ENCODE measurements around the gene TRIM38. TPM values are rescaled to one million over a fixed set of nuclear protein-coding genes. Genes with fewer than 3 reads are reported as not detected.
A peak's percentile ranks its signal among the peaks of the same experiment; 100 is the strongest.

TRIM38 gene
- total RNA-seq, 2 donors from 2014 or later, result 9.7 to 13.4 TPM

DNA sequence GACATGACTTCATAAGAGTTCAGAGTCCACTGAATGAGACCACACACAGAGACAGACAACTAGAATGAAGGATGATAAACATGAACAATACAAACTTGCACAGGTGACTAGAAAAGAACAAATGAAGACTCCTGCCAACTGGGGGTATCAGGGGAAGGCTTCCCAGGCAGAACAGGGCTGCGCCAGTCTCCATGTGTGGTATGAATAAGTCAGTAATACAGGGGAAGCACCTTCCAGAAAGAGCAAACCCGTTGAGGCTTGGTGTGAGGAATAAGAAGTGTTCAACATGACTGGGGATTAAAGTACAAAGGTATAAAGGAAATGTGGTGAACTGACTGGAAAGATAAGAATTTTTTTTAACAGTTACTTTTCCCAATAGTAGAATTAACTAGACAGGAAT, 28.4 kb upstream of the TRIM38 start:
- Histone ChIP-seq H3K27ac (no peak overlapping the region), H3K9ac (ENCODE audit: low read depth in 2 of 2, low read length in 2 of 2) (no peak overlapping the region), H3K9me3 (no peaks in the 10 kb centered on the region), H3K4me1 (no peaks in the 10 kb centered on the region), H3K27me3 (no peaks in the 10 kb centered on the region), H3K36me3 (no peaks in the 10 kb centered on the region), H3K4me3 (no peak overlapping the region)
- TF ChIP-seq, protein P1, sequence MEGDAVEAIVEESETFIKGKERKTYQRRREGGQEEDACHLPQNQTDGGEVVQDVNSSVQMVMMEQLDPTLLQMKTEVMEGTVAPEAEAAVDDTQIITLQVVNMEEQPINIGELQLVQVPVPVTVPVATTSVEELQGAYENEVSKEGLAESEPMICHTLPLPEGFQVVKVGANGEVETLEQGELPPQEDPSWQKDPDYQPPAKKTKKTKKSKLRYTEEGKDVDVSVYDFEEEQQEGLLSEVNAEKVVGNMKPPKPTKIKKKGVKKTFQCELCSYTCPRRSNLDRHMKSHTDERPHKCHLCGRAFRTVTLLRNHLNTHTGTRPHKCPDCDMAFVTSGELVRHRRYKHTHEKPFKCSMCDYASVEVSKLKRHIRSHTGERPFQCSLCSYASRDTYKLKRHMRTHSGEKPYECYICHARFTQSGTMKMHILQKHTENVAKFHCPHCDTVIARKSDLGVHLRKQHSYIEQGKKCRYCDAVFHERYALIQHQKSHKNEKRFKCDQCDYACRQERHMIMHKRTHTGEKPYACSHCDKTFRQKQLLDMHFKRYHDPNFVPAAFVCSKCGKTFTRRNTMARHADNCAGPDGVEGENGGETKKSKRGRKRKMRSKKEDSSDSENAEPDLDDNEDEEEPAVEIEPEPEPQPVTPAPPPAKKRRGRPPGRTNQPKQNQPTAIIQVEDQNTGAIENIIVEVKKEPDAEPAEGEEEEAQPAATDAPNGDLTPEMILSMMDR (IDR thresholded peaks at IDR 0.05), result no peak
- DNase-seq, result no peak
- intact Hi-C loops (cut with DNase I), result no loop called here

DNA sequence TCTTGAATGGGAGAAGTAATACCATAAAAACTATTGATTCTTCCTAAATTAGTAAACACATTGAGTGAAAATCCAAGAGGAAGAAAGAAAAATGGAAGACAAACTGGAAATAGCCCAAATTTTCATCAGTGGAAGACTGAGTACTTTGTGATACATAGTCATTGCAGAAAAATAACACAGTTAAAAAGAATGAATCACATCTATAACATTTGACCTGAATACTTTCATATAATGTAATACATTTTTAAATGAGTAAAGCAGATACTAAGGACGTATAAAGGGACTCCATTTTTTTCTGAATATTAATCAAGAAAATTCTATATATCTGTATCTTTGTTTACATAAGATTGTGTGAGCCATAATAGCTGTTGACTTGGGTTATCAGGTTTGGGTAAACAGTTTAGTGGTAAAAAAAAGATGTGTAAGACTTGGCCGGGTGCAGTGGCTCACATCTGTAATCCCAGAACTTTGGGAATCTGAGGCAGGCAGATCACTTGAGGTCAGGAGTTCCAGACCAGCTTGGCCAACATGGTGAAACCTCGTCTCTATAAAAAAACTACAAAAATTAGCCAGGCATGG, 27.8 kb upstream of the TRIM38 start:
- no peaks in the 10 kb centered on the region for H3K4me1 ChIP-seq
- H3K36me3 ChIP-seq, result no peaks in the 10 kb centered on the region
- intact Hi-C loops (cut with DNase I), result no loop called here
- TF ChIP-seq, protein P1 (IDR thresholded peaks at IDR 0.05), result no peak
- no peaks in the 10 kb centered on the region for H3K27me3 ChIP-seq
- DNase-seq, result no peak
- no peak overlapping the region for H3K9ac ChIP-seq (ENCODE audit: low read depth in 2 of 2, low read length in 2 of 2)
- H3K4me3 ChIP-seq, result no peak overlapping the region
- H3K27ac ChIP-seq, result no peak overlapping the region
- no peaks in the 10 kb centered on the region for H3K9me3 ChIP-seq

DNA sequence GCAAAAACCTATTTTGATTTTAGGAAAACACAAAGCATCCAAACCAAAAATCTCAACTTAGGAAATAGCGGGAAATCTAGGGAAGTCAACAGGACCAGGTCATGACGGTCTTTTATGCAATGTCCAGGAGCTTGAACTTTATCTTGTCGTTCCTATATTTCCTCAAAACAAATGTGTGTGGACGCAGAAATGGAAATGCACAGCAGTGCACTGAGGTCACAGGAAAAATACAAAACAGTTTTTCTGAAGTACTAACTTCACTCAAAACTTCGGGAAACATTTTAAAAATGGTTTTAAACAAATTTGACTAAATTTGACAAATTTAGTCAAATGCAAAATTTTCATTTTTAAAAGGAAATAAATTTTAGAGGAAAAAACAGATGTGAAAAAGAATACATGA, 26.6 kb upstream of the TRIM38 start:
- Histone ChIP-seq H3K9ac (ENCODE audit: low read depth in 2 of 2, low read length in 2 of 2) (no peak overlapping the region), H3K4me3 (no peak overlapping the region), H3K9me3 (no peaks in the 10 kb centered on the region), H3K27ac (no peak overlapping the region), H3K4me1 (no peaks in the 10 kb centered on the region), H3K36me3 (no peaks in the 10 kb centered on the region), H3K27me3 (no peaks in the 10 kb centered on the region)
- intact Hi-C loops (cut with DNase I), result no loop called here
- no peak for DNase-seq
- TF ChIP-seq, protein P1 (IDR thresholded peaks at IDR 0.05), result no peak

DNA sequence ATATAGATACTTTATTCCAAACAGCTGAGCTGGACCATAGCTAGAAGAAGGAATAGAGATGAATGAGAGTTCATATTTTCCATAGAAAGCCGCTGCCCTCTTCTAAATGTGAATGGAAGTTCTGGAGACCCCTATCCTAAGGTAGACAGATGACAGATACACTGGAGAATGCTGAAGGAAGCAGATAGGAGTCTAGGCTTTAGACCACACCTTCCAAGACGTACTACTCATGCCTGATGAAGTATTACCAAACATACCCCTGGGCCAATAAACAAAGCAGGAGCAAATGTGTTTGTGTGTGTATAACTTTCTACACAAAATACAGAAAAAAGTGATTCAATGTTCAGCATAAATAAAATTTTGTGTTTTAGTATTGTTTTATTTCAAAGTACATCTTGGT, 23.0 kb upstream of the TRIM38 start:
- Histone ChIP-seq H3K27ac (no peak overlapping the region), H3K9ac (ENCODE audit: low read depth in 2 of 2, low read length in 2 of 2) (no peak overlapping the region), H3K9me3 (no peaks in the 10 kb centered on the region), H3K36me3 (no peaks in the 10 kb centered on the region), H3K27me3 (no peaks in the 10 kb centered on the region), H3K4me1 (no peaks in the 10 kb centered on the region), H3K4me3 (no peak overlapping the region)
- DNase-seq, result no peak
- intact Hi-C loops (cut with DNase I), result no loop called here
- TF ChIP-seq, protein P1 (IDR thresholded peaks at IDR 0.05), result no peak

DNA sequence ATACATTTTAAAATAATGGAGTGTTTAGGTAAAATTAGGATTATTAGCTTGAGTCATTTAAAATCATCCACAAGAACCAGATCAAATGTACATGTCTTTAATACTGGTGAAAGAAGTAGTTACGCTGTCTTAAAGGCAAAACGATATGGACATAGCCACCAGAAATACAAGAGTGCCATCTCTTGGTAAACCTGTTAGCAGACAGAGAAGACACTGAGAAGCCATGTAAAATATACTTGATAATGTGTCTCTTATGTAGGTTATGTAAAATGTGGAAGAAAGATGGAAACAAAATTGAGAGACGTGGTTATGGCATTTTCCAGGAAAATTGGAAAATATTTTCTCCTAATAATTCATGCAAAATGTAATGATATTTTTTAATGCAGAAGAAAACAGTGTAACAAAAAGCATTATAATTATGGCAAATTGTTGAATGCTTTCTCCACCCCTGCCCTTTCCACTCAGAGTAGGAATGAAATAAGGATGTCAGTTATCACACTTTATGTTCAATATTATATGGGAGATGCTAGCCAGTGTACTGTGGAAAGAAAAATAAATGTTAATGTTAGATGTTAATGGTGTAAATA, 19.9 kb upstream of the TRIM38 start:
- H3K27ac ChIP-seq, result no peak overlapping the region
- no peak overlapping the region for H3K9ac ChIP-seq (ENCODE audit: low read depth in 2 of 2, low read length in 2 of 2)
- H3K36me3 ChIP-seq, result no peaks in the 10 kb centered on the region
- DNase-seq, result no peak
- TF ChIP-seq, protein P1 (IDR thresholded peaks at IDR 0.05), result peak; percentile 41
- no peaks in the 10 kb centered on the region for H3K27me3 ChIP-seq
- no peak overlapping the region for H3K4me3 ChIP-seq
- H3K9me3 ChIP-seq, result no peaks in the 10 kb centered on the region
- intact Hi-C loops (cut with DNase I), result no loop called here
- no peaks in the 10 kb centered on the region for H3K4me1 ChIP-seq

All from colonic mucosa (tissue), 4 donors.